Measurements from ENCODE around the gene PARP1. TPM values are rescaled to one million over a fixed set of nuclear protein-coding genes. Genes with fewer than 3 reads are reported as not detected.

The PARP1 gene
- total RNA-seq, 1 experiment from 2014 or later: 376 TPM

DNA sequence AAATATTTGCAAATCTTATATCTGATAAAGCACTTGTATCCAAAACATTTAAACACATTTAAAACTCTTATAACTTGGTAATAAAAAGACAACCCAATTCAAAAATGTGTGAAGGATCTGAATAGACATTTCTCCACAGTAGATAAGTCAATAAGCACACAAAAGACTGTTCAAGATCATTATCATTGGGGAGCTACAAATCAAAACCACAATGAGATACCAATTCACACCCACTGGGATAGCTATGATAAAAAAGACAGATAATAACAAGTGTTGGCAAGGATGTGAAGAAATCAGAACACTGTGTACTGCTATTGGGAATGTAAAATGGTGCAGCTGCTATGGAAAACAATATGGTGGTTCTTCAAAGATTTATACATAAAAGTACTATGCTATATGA lies 93.8 kb downstream of the PARP1 start:
- H3K27me3 Mint-ChIP-seq (ENCODE audit: low read depth): peaks cover 26% of the 10 kb centered on the region
- peaks cover 9% of the 10 kb centered on the region for H3K4me1 Mint-ChIP-seq
- ATAC-seq (no peak), DNase-seq (ENCODE audit: low spot score) (no peak)
- TF ChIP-seq GRHL2 (CRISPR knock-in tag; IDR thresholded peaks at IDR 0.05; ENCODE audit: insufficient replicate concordance, severe bottlenecking) (no peak), ZNF138 (CRISPR knock-in tag; conservative IDR thresholded peaks at IDR 0.05) (no peak), ZNF317 (CRISPR knock-in tag; IDR thresholded peaks at IDR 0.05; ENCODE audit: borderline replicate concordance, low read depth) (no peak), ZNF416 (CRISPR knock-in tag; IDR thresholded peaks at IDR 0.05) (no peak), FOXJ3 (CRISPR knock-in tag; IDR thresholded peaks at IDR 0.05; ENCODE audit: borderline replicate concordance) (no peak), JAZF1 (CRISPR knock-in tag; IDR thresholded peaks at IDR 0.05) (no peak), HMGA2 (CRISPR knock-in tag; IDR thresholded peaks at IDR 0.05) (no peak), MYBL2 (CRISPR knock-in tag; IDR thresholded peaks at IDR 0.05) (no peak), OVOL2 (CRISPR knock-in tag; IDR thresholded peaks at IDR 0.05; ENCODE audit: borderline replicate concordance) (no peak), SMAD4 (CRISPR knock-in tag; IDR thresholded peaks at IDR 0.05) (no peak), RELA (CRISPR knock-in tag; IDR thresholded peaks at IDR 0.05; ENCODE audit: borderline replicate concordance) (no peak), CREB1 (CRISPR knock-in tag; IDR thresholded peaks at IDR 0.05) (no peak)
- TF ChIP-seq, protein P1, sequence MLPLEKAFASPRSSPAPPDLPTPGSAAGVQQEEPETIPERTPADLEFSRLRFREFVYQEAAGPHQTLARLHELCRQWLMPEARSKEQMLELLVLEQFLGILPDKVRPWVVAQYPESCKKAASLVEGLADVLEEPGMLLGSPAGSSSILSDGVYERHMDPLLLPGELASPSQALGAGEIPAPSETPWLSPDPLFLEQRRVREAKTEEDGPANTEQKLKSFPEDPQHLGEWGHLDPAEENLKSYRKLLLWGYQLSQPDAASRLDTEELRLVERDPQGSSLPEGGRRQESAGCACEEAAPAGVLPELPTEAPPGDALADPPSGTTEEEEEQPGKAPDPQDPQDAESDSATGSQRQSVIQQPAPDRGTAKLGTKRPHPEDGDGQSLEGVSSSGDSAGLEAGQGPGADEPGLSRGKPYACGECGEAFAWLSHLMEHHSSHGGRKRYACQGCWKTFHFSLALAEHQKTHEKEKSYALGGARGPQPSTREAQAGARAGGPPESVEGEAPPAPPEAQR (CRISPR knock-in tag; IDR thresholded peaks at IDR 0.05): no peak
- TF ChIP-seq, protein P2, sequence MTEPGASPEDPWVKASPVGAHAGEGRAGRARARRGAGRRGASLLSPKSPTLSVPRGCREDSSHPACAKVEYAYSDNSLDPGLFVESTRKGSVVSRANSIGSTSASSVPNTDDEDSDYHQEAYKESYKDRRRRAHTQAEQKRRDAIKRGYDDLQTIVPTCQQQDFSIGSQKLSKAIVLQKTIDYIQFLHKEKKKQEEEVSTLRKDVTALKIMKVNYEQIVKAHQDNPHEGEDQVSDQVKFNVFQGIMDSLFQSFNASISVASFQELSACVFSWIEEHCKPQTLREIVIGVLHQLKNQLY (CRISPR knock-in tag; IDR thresholded peaks at IDR 0.05): no peak
- TF ChIP-seq, protein P3, sequence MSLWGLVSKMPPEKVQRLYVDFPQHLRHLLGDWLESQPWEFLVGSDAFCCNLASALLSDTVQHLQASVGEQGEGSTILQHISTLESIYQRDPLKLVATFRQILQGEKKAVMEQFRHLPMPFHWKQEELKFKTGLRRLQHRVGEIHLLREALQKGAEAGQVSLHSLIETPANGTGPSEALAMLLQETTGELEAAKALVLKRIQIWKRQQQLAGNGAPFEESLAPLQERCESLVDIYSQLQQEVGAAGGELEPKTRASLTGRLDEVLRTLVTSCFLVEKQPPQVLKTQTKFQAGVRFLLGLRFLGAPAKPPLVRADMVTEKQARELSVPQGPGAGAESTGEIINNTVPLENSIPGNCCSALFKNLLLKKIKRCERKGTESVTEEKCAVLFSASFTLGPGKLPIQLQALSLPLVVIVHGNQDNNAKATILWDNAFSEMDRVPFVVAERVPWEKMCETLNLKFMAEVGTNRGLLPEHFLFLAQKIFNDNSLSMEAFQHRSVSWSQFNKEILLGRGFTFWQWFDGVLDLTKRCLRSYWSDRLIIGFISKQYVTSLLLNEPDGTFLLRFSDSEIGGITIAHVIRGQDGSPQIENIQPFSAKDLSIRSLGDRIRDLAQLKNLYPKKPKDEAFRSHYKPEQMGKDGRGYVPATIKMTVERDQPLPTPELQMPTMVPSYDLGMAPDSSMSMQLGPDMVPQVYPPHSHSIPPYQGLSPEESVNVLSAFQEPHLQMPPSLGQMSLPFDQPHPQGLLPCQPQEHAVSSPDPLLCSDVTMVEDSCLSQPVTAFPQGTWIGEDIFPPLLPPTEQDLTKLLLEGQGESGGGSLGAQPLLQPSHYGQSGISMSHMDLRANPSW (CRISPR knock-in tag; conservative IDR thresholded peaks at IDR 0.05; ENCODE audit: low read depth): no peak
- TF ChIP-seq, protein P4, sequence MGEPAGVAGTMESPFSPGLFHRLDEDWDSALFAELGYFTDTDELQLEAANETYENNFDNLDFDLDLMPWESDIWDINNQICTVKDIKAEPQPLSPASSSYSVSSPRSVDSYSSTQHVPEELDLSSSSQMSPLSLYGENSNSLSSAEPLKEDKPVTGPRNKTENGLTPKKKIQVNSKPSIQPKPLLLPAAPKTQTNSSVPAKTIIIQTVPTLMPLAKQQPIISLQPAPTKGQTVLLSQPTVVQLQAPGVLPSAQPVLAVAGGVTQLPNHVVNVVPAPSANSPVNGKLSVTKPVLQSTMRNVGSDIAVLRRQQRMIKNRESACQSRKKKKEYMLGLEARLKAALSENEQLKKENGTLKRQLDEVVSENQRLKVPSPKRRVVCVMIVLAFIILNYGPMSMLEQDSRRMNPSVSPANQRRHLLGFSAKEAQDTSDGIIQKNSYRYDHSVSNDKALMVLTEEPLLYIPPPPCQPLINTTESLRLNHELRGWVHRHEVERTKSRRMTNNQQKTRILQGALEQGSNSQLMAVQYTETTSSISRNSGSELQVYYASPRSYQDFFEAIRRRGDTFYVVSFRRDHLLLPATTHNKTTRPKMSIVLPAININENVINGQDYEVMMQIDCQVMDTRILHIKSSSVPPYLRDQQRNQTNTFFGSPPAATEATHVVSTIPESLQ (CRISPR knock-in tag; IDR thresholded peaks at IDR 0.05): no peak
- TF ChIP-seq, protein P5, sequence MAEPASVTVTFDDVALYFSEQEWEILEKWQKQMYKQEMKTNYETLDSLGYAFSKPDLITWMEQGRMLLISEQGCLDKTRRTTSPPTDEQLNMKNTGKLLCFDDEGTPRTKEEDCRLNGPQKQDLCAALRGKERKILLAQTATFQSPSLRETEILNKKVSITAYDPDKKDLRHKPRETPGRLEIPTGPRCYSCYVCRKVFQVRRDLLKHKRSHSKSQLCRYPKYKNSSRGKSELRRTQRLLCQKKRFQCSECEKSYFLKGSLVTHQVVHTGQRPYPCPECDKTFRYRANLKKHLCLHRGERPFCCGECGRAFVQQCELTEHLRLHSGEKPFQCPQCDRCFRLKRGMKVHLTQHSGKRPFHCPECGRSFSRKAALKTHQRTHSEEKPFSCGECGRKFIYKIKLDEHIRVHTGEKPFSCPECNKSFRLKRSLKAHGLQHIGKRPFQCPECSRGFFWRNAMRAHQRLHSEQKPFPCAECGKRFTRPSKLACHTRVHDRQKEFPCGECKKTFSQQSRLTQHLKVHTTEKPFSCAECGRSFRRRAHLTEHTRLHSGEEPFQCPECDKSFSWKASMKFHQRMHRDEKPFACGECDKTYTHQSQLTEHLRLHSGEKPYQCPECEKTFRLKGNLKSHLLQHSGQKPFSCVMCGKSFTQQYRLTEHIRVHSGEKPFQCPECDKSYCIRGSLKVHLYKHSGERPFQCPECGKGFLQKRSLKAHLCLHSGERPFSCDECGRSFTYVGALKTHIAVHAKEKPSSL (CRISPR knock-in tag; conservative IDR thresholded peaks at IDR 0.05): no peak
- TF ChIP-seq, protein P6, sequence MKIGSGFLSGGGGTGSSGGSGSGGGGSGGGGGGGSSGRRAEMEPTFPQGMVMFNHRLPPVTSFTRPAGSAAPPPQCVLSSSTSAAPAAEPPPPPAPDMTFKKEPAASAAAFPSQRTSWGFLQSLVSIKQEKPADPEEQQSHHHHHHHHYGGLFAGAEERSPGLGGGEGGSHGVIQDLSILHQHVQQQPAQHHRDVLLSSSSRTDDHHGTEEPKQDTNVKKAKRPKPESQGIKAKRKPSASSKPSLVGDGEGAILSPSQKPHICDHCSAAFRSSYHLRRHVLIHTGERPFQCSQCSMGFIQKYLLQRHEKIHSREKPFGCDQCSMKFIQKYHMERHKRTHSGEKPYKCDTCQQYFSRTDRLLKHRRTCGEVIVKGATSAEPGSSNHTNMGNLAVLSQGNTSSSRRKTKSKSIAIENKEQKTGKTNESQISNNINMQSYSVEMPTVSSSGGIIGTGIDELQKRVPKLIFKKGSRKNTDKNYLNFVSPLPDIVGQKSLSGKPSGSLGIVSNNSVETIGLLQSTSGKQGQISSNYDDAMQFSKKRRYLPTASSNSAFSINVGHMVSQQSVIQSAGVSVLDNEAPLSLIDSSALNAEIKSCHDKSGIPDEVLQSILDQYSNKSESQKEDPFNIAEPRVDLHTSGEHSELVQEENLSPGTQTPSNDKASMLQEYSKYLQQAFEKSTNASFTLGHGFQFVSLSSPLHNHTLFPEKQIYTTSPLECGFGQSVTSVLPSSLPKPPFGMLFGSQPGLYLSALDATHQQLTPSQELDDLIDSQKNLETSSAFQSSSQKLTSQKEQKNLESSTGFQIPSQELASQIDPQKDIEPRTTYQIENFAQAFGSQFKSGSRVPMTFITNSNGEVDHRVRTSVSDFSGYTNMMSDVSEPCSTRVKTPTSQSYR (CRISPR knock-in tag; IDR thresholded peaks at IDR 0.05): no peak
- TF ChIP-seq, protein P7, sequence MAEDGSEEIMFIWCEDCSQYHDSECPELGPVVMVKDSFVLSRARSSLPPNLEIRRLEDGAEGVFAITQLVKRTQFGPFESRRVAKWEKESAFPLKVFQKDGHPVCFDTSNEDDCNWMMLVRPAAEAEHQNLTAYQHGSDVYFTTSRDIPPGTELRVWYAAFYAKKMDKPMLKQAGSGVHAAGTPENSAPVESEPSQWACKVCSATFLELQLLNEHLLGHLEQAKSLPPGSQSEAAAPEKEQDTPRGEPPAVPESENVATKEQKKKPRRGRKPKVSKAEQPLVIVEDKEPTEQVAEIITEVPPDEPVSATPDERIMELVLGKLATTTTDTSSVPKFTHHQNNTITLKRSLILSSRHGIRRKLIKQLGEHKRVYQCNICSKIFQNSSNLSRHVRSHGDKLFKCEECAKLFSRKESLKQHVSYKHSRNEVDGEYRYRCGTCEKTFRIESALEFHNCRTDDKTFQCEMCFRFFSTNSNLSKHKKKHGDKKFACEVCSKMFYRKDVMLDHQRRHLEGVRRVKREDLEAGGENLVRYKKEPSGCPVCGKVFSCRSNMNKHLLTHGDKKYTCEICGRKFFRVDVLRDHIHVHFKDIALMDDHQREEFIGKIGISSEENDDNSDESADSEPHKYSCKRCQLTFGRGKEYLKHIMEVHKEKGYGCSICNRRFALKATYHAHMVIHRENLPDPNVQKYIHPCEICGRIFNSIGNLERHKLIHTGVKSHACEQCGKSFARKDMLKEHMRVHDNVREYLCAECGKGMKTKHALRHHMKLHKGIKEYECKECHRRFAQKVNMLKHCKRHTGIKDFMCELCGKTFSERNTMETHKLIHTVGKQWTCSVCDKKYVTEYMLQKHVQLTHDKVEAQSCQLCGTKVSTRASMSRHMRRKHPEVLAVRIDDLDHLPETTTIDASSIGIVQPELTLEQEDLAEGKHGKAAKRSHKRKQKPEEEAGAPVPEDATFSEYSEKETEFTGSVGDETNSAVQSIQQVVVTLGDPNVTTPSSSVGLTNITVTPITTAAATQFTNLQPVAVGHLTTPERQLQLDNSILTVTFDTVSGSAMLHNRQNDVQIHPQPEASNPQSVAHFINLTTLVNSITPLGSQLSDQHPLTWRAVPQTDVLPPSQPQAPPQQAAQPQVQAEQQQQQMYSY (CRISPR knock-in tag; IDR thresholded peaks at IDR 0.05): no peak
- TF ChIP-seq, protein P8, sequence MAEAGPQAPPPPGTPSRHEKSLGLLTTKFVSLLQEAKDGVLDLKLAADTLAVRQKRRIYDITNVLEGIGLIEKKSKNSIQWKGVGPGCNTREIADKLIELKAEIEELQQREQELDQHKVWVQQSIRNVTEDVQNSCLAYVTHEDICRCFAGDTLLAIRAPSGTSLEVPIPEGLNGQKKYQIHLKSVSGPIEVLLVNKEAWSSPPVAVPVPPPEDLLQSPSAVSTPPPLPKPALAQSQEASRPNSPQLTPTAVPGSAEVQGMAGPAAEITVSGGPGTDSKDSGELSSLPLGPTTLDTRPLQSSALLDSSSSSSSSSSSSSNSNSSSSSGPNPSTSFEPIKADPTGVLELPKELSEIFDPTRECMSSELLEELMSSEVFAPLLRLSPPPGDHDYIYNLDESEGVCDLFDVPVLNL (CRISPR knock-in tag; IDR thresholded peaks at IDR 0.05; ENCODE audit: borderline replicate concordance, low read depth): no peak
- no peak overlapping the region for H3K27ac Mint-ChIP-seq
- H3K4me3 Mint-ChIP-seq: no peak overlapping the region
- H3K9me3 Mint-ChIP-seq: no peaks in the 10 kb centered on the region; the same call in 1 of the 2 replicates
- POLR2A ChIA-PET: interaction anchor here (0.6 kb wide), 1 partner anchor 174 kb away, joined by 3 read pairs; no protein-coding TSS in a partner anchor
- no peaks in the 10 kb centered on the region for H3K36me3 Mint-ChIP-seq
- CTCF ChIA-PET: interaction anchor here (1.5 kb wide), 1 partner anchor 94 kb away, joined by 3 read pairs; the partner anchor contains the start of gene PARP1

Data from WTC11 (cell line).